Measurements from ENCODE around the gene MAP2K6.

- TF ChIP-seq CTCF (IDR thresholded peaks at IDR 0.05) (no peak), POLR2A (IDR thresholded peaks at IDR 0.05) (no peak)
Measured at GRCh38 chr17:69415431-69415830, 934 bp downstream of the MAP2K6 start.
